Mesendoderm (in vitro differentiated cells): Measurements from ENCODE around the gene CXCL17.

Experiments
- DNase-seq: peaks from one replicate; pipeline ENCODE4 v3.0.0; 2013
- H2AK5ac ChIP-seq: 2 replicates; pipeline ENCODE4 v1.6.1; 2013; ENCODE audit warnings: low read length, inconsistent platforms
- H2BK120ac ChIP-seq: 2 replicates; pipeline ENCODE4 v1.6.1; 2013; ENCODE audit warnings: low read depth, mild to moderate bottlenecking, low read length, moderate library complexity, mixed read lengths
- H2BK15ac ChIP-seq: replicated peaks from 2 replicates; pipeline ENCODE4 v1.6.1; 2013; ENCODE audit warnings: low read depth, mild to moderate bottlenecking, moderate library complexity
- H2BK5ac ChIP-seq: 2 replicates; pipeline ENCODE4 v1.6.1; 2013; ENCODE audit warnings: low read length, inconsistent platforms
- H3K18ac ChIP-seq: 2 replicates; pipeline ENCODE4 v1.6.1; 2013; ENCODE audit warnings: mild to moderate bottlenecking, low read length, mixed read lengths
- H3K23ac ChIP-seq: one replicate; pipeline ENCODE4 v1.6.1; 2013; ENCODE audit warnings: low read length
- H3K27ac ChIP-seq: 2 replicates; pipeline ENCODE4 v1.5.1; 2013; ENCODE audit warnings: low read depth, mild to moderate bottlenecking, inconsistent platforms, low read length, moderate library complexity
- H3K27me3 ChIP-seq: 2 replicates; pipeline ENCODE4 v1.6.1; 2013; ENCODE audit warnings: low read length, control low read depth, mild to moderate bottlenecking, inconsistent platforms; ENCODE audit not compliant: insufficient read depth, poor library complexity
- H3K36me3 ChIP-seq: 2 replicates; pipeline ENCODE4 v1.6.1; 2013; ENCODE audit warnings: low read length, inconsistent platforms; ENCODE audit not compliant: control insufficient read depth, insufficient read depth
- H3K4ac ChIP-seq: one replicate; pipeline ENCODE4 v1.6.1; 2013; ENCODE audit warnings: low read depth, mild to moderate bottlenecking, low read length, moderate library complexity
- H3K4me1 ChIP-seq: 2 replicates; pipeline ENCODE4 v1.6.1; 2013; ENCODE audit warnings: low read depth, low read length, inconsistent platforms; ENCODE audit not compliant: control insufficient read depth
- H3K4me2 ChIP-seq: 2 replicates; pipeline ENCODE4 v1.6.1; 2013; ENCODE audit warnings: low read length
- H3K4me3 ChIP-seq: 2 replicates; pipeline ENCODE4 v1.5.1; 2013; ENCODE audit warnings: mild to moderate bottlenecking, low read length
- H3K56ac ChIP-seq: one replicate; pipeline ENCODE4 v1.6.1; 2013; ENCODE audit warnings: low read length
- H3K79me1 ChIP-seq: 2 replicates; pipeline ENCODE4 v1.6.1; 2013; ENCODE audit warnings: low read length, inconsistent platforms
- H3K79me2 ChIP-seq: 2 replicates; pipeline ENCODE4 v1.6.1; 2013; ENCODE audit warnings: mild to moderate bottlenecking, low read length; ENCODE audit not compliant: control insufficient read depth, insufficient read depth
- H3K9ac ChIP-seq: 2 replicates; pipeline ENCODE4 v1.6.1; 2013; ENCODE audit warnings: low read length, inconsistent platforms
- H4K5ac ChIP-seq: one replicate; pipeline ENCODE4 v1.6.1; 2013; ENCODE audit warnings: low read length
- H4K8ac ChIP-seq: one replicate; pipeline ENCODE4 v1.6.1; 2013; ENCODE audit warnings: low read depth, mild to moderate bottlenecking, control low read depth, low read length, moderate library complexity
- WGBS: extraction: QIAGEN DNeasy Blood & Tissue Kit; methylation state at CpG from one replicate; pipeline ENCODE4 v1.1.7; 2013; ENCODE audit warnings: low lambda C conversion rate, missing lambda C conversion rate; ENCODE audit not compliant: insufficient coverage; ENCODE audit errors: extremely low coverage; 5-methylcytosine and 5-hydroxymethylcytosine counted together

Gene CXCL17

GRCh38 chr19:42474743-42475142 lies 32.0 kb upstream of the CXCL17 start:
- Histone ChIP-seq H3K4me1 (peaks cover 13% of the 10 kb centered on the region), H3K27me3 (no peaks in the 10 kb centered on the region), H3K79me1 (no peaks in the 10 kb centered on the region), H3K4me2 (no peak overlapping the region), H2BK15ac (peak overlapping the region; percentile 23), H2BK120ac (no peak overlapping the region), H3K9ac (peak overlapping the region; percentile 39), H3K18ac (peak overlapping the region; percentile 56), H3K27ac (peak overlapping the region; percentile 43), H3K4ac (no peak overlapping the region), H3K56ac (peak overlapping the region; percentile 79), H2BK5ac (peak overlapping the region; percentile 97), H4K5ac (peak overlapping the region; percentile 21), H3K23ac (no peak overlapping the region), H3K36me3 (no peaks in the 10 kb centered on the region), H3K4me3 (no peak overlapping the region), H3K79me2 (no peaks in the 10 kb centered on the region), H2AK5ac (peak overlapping the region; percentile 93), H4K8ac (no peak overlapping the region)
- DNase-seq = peak; percentile 82
- WGBS = no CpG with 5 or more reads among the region's 4 CpGs

DNA sequence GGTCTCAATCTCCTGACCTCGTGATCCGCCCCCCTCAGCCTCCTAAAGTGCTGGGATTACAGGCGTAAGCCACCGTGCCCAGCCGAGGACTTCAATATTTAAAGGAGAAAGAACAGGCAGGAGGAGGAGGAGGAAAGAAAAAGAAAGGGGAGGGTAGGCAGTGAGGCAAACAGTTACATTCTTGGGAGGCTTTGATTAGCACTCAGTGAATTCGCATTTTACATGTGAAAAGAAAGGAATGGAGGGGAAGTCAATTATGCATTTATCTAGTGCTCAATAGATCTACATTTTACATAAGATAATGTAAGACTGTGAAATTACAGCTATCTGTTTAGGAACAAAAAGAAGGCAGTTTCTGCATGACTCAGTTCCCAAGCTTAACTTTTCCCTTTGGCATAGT lies 30.9 kb upstream of the CXCL17 start:
- H3K4me3 ChIP-seq = no peak overlapping the region
- no peak overlapping the region for H3K56ac ChIP-seq
- H3K79me2 ChIP-seq = no peaks in the 10 kb centered on the region
- H3K4ac ChIP-seq = no peak overlapping the region
- WGBS = no CpG with 5 or more reads among the region's 6 CpGs
- H4K5ac ChIP-seq = no peak overlapping the region
- H3K4me1 ChIP-seq = peaks cover 13% of the 10 kb centered on the region
- H3K4me2 ChIP-seq = no peak overlapping the region
- H4K8ac ChIP-seq = no peak overlapping the region
- no peak overlapping the region for H3K23ac ChIP-seq
- H3K36me3 ChIP-seq = no peaks in the 10 kb centered on the region
- H3K27me3 ChIP-seq = no peaks in the 10 kb centered on the region
- H2BK5ac ChIP-seq = no peak overlapping the region
- H3K18ac ChIP-seq = no peak overlapping the region
- H3K79me1 ChIP-seq = no peaks in the 10 kb centered on the region
- H3K27ac ChIP-seq = no peak overlapping the region
- no peak overlapping the region for H2AK5ac ChIP-seq
- no peak overlapping the region for H3K9ac ChIP-seq
- no peak overlapping the region for H2BK15ac ChIP-seq
- peak; percentile 81 for DNase-seq
- no peak overlapping the region for H2BK120ac ChIP-seq

DNA sequence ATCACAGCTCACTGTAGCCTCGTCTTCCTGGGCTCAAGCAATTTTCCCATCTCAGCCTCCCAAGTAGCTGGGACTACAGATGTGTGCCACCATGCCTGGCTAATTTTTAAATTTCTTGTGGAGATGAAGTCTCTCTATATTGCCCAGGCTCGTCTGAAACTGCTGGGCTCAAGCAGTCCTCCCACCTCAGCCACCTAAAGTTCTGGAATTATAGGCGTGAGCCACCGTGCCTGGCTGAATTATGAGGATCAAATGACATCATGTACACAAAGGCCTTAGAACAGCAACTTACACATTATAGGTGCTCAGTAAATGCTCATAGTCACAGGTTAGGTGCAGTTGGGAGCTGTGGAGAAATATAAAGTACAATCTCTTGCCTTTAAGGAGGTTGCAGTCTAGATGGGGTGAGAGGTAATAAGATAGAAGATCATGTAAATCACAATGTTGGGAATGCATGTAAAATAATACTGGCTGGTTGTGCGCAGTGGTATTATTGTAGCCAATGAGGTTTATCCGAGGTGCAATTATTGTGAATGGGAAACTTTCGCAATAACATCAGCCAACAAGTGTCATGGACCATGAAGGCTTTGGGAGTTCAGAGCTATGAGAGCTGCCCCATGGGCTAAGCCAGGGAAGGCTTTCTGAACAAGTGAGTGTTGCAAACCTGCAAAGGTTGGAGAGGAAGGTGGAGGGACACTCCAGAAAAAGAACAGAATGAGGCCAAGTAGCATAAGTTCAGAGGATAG lies 29.8 kb upstream of the CXCL17 start:
- no peak overlapping the region for H2BK15ac ChIP-seq

GRCh38 chr19:42471554-42472249 lies 29.0 kb upstream of the CXCL17 start:
- Histone ChIP-seq H3K9ac (no peak overlapping the region), H2BK15ac (no peak overlapping the region), H3K56ac (no peak overlapping the region), H3K27me3 (no peaks in the 10 kb centered on the region), H4K8ac (no peak overlapping the region), H4K5ac (no peak overlapping the region), H3K79me1 (no peaks in the 10 kb centered on the region), H3K23ac (no peak overlapping the region), H2AK5ac (no peak overlapping the region), H3K79me2 (no peaks in the 10 kb centered on the region), H3K36me3 (no peaks in the 10 kb centered on the region), H2BK120ac (no peak overlapping the region), H3K4ac (no peak overlapping the region), H3K18ac (no peak overlapping the region), H3K4me3 (no peak overlapping the region), H2BK5ac (no peak overlapping the region), H3K27ac (no peak overlapping the region), H3K4me1 (peaks cover 13% of the 10 kb centered on the region), H3K4me2 (no peak overlapping the region)
- no CpG with 5 or more reads among the region's 7 CpGs for WGBS
- no peak for DNase-seq

More for the DNA sequence above, 29.8 kb upstream of the CXCL17 start:
- Histone ChIP-seq H3K4me3 (no peak overlapping the region), H3K79me1 (no peaks in the 10 kb centered on the region), H3K36me3 (no peaks in the 10 kb centered on the region), H3K4me1 (peaks cover 13% of the 10 kb centered on the region), H3K27me3 (no peaks in the 10 kb centered on the region), H2BK5ac (peak overlapping the region; percentile 73), H3K4ac (peak overlapping the region; percentile 72), H3K18ac (peak overlapping the region; percentile 39), H3K27ac (no peak overlapping the region), H3K23ac (no peak overlapping the region), H2BK120ac (peak overlapping the region; percentile 29), H4K8ac (no peak overlapping the region), H4K5ac (peak overlapping the region; percentile 17), H3K9ac (no peak overlapping the region), H3K79me2 (no peaks in the 10 kb centered on the region), H3K4me2 (no peak overlapping the region), H2AK5ac (peak overlapping the region; percentile 97), H3K56ac (peak overlapping the region; percentile 70)
- WGBS = no CpG with 5 or more reads among the region's 7 CpGs
- no peak for DNase-seq

DNA sequence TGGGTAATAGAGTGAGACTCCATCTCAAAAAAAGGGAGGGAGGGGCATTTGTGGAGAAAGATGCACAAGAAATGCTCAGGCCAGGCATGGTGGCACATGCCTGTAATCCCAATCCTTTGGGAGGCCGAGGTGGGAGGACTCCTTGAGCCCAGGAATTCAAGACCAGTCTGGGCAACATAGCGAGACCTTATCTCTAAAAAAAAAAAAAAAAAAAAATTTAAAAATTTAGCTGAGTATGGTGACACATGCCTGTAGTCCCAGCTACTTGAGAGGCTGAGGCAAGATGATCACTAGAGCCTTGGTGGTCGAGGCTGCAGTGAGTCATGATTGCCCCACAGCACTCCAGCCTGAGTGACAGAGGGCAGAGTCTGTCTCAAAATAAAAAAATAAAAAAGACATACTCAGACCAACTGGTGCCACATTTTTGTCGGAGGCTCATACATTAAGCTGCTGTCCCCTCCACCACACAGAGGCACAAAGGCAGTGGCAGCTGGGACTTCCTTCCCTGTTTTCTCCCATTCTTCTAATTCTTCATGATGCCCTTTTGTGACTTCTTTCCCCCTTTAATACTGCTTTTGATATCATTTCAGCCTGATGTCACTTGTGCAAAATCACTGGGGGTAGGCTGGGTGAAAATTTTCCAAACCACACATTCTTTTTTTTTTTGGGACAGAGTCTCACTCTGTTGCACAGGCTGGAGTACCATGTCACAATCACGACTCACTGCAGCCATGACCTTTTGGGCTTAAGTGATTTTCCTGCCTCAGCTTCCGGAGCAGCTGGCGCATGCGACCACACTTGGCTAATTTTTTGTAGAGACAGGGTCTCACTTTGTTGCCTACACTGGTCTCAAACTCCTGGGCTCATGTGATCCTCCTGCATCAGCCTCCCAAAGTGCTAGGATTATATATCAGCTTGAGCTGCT lies 26.8 kb upstream of the CXCL17 start:
- no CpG with 5 or more reads among the region's 8 CpGs for WGBS
- Histone ChIP-seq H3K9ac (no peak overlapping the region), H4K8ac (no peak overlapping the region), H4K5ac (no peak overlapping the region), H3K56ac (peak overlapping the region; percentile 38), H3K27ac (no peak overlapping the region), H3K4me1 (peaks cover 5% of the 10 kb centered on the region), H2AK5ac (no peak overlapping the region), H3K18ac (peak overlapping the region; percentile 31), H3K23ac (no peak overlapping the region), H2BK120ac (no peak overlapping the region), H3K4me2 (no peak overlapping the region), H3K4ac (no peak overlapping the region), H3K79me1 (no peaks in the 10 kb centered on the region), H2BK15ac (no peak overlapping the region), H3K27me3 (no peaks in the 10 kb centered on the region), H2BK5ac (no peak overlapping the region), H3K4me3 (no peak overlapping the region), H3K36me3 (no peaks in the 10 kb centered on the region), H3K79me2 (no peaks in the 10 kb centered on the region)
- DNase-seq = no peak
